HG03439 (cell line): Measurements from ENCODE around the gene WDR17.

Experiments
- ATAC-seq: cut with Tn5 transposase; IDR thresholded peaks from one replicate; pipeline ENCODE4 v1.9.1; 2021; ENCODE audit warnings: mild to moderate bottlenecking, moderate library complexity; ENCODE audit not compliant: unreplicated experiment

WDR17 gene

DNA sequence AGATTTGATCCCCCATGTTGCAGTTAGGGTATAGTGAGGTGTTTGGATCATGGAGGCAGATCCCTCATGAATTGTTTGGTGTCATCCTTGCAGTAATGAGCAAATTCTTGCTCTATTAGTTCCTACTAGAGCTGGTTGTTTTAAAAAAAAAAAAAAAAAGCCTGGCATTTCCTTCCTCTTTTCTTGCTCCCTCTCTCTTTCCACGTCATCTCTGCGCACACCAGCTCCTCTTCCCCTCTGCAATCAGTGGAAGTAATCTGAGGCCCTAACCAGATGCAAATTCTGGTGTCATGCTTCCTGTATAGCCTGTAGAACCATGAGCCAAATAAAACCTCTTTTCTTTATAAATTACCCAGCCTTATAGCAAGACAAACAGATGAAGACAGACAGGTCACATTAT lies 24.5 kb downstream of the WDR17 start:
- no peak for ATAC-seq

DNA sequence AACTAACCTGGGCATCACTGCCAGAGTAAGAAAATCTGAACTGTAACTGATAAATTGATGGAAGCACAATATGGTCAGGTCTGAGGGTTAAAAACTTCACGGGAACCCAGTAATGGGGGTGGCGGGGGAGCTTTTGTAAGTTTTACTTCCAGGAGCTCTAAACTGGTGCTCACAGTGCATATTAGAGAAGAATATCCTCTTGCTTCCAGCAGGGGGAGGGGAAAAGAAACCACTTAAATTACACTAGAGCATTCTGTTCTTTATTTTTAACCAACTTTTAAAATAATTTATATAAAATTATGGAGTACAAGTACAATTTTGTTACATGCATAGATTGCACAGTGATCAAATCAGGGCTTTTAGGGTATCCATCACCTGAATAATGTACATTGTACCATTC lies 33.7 kb downstream of the WDR17 start:
- no peak for ATAC-seq

DNA sequence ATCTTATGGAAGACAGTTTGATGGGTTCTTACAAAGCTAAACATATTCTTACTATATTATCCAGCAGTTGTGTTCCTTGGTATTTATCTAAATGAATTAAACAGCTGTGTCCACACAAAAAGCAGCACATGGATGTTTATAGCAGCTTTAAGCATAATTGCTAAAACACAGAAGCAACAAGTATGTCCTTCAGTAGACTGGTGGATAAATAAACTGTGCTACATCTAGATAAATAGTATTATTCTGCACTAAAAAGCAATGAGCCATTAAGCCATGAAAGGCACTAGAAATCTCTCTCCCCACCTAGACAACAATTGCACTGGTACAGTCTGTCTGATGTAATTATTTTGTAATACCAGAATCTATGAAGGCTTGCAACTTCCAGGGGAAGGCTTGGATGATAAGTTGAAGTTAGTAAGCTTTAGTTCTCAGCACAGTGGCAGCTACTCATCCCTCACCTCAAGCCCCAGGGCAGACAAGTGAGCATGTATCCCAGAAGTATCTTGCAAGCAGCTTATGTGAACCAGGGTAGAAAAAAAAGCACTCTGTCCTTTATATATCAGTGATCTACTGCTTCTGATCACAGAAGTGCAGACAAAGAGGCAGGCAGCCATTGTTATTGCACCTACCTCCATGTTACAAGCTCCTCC lies 36.9 kb downstream of the WDR17 start:
- ATAC-seq, result no peak

DNA sequence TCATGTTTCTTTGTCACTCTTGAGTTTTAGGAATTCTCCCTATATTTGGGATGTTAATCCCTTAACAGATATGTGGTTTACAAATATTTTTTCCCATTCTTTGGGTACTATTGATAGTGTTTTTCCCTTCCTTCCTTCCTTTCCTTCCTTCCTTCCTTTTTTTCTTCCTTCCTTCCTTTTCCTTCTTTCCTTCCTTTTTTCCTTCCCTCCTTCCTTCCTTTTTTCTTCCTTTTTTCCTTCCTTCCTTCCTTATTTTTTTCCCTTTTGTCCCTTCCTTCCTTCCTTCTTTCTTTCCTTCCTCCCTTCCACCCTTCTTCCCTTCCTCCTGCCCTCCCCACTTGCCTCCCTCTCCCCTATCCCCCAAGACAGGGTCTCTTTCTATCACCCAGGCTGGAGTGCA lies 42.1 kb downstream of the WDR17 start:
- no peak for ATAC-seq

DNA sequence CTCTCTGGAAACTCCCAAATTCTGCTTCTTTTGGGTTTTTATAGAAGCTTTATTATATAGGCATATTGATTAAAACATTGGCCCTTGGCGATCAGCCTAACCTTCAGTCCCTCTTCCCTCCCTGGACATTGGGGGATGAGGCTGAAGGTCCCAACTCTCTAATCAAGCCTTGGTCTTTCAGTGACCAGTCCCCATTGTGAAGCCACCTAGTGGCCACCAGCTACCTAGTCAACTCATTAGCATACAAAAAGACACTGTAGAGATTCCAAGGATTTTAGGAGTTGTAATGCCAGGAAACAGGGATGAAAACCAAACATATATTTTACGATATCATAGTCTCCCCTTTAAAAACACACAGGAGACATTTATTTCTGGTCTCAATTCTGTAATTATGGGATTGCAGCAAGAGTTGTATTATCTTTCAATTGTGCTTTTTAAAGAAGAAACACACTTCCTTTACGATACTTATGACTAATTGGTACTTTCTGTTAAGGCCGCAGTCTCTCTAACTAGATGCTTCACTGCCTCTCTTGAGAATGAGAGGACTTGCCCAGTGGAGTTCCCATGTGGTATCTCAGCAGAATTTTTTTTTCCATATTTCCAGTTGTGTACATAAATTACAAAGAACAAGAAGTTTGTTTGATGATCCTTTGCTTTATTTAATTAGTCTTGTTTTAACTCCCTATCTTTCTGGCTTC lies 58.2 kb downstream of the WDR17 start:
- peak; percentile 100 for ATAC-seq

DNA sequence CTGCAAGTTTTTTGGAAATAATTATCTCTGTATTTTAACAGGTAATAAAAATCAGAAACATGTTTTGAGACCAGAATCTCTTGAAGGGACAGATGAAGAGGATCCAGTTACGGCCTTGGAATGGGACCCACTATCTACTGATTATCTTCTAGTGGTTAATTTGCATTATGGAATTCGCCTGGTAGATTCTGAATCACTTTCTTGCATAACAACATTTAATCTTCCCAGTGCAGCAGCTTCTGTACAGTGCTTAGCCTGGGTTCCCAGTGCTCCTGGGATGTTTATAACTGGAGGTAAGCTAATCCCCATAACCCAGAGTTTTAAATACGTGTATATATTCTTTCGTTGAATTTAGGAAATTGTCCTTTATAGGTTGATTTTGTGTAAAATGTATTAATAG lies 59.4 kb downstream of the WDR17 start:
- no peak for ATAC-seq

DNA sequence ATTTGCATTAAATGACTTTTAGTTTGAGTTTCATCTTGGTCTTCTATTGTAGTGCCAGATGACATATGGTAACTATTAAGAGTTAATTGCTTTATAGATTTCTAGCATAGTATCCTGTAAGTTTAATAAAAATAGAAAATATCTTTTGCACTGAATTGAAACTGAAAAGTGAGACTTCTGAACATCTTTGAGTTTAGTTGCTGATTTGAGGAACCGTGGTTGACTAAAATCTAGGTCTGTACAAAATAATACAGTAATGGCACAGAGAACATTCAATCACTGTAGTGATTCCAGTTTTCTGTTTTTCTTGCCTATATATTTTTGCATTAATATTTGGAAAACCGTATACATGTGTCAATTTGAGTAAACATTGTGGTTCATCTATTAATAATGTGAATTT lies 69.0 kb downstream of the WDR17 start:
- ATAC-seq, result no peak

DNA sequence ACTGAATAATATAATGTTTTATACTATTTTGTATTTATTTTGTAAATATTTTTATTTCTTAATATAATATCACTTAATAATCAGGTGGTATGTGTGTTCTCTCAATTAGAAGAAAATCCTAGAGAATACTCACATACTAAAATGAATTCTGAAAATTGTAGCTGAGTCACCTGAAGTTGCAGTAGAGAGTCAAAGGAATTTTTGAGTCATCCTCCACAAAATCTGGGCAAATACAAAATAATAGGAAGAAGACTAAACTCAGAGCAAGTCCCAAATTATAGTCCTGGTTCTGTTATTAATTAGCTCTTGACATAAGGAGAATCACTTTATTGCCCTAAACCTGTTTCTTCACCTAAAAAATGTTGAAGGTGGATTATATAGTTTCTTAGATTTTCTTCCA lies 72.0 kb downstream of the WDR17 start:
- ATAC-seq, result no peak

DNA sequence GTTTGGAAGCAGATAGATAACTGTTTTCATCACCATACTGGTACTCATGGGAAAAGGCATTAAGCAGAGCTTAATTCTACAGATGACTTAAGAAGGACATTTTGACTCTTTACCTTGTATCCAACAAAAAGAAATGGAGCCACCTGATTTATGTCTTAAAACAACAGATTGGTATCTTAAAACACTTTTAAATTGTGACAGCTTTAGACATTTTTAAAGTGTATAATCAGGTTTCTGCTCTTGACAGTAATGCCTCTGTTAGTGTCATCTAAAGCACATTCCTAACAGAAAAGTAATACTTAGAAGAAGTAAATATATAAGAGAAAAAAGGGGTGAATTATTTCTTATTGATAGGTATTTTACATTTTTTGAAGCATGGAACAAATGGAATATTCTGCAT lies 73.9 kb downstream of the WDR17 start:
- no peak for ATAC-seq

DNA sequence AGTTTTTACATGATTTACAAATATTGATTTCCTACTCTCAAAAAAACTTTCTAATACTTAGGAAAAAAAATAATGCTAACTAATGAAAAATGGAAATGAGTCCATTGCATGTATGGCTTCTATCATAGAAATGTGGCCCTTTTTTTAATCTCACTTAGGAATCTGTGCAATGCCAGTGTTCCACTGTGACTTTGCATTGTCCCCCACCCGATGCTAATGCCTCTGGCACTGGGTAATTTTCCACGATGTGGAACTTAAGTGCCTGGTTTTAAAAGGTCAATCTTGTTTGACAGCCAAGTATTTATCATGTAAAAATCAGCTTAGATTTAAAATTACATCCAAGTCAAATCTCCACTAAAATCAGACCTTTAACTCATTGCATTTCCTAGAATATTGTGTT lies 76.6 kb downstream of the WDR17 start:
- no peak for ATAC-seq

DNA sequence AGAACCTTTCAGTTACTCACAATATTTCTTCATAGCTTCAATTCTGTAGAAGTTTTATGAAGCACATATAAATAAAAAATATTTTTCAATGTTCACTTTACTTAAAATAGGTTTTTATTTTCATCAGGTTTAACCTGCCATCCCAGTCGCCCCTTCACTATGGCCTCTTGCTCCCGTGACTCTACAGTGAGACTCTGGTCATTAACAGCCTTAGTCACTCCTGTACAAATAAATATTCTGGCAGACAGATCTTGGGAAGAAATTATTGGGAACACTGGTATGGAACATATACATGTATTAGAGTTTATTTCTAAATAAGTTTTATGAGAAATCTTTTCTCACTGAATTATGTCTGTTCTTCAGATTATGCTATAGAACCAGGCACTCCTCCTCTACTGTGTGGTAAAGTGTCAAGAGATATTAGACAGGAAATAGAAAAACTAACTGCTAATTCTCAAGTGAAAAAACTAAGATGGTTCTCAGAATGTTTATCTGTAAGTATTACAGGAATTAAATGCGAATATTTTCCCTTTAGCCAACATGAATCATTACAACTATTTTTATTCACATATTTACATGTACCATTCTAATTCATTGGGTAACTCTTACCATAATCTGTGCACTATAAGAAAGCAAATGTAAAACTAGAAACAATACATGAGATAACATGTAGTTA lies 84.2 kb downstream of the WDR17 start:
- no peak for ATAC-seq

DNA sequence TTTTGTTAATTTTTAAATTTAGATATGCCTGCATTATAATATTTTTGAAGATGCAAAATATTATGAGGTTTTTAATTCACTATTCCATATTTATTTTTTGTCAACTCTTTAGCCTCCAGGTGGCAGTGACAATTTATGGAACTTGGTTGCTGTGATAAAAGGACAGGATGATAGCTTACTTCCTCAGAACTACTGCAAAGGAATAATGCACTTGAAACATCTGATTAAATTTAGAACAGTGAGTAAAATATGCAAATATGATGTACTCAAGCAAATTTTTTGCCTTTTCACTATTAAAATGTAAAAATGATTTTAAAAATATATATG lies 84.7 kb downstream of the WDR17 start:
- no peak for ATAC-seq

DNA sequence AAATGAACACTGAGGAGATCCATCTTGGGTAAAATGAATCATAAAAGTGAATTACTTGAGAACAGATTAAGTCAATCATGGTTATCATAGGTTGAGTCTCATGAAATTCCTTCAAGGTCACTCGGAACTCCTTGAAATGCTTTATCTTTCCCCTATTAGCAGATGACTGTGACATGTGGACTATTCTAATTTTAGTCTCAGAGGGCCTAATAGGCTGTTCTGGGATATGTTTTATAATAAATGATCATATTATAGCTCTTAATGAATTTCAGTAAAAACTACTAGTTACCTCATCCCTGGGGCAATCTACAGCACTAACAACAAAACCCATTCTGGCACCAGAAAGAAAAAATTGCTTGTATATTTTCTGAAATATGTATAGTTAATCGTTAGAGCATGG lies 85.1 kb downstream of the WDR17 start:
- no peak for ATAC-seq

DNA sequence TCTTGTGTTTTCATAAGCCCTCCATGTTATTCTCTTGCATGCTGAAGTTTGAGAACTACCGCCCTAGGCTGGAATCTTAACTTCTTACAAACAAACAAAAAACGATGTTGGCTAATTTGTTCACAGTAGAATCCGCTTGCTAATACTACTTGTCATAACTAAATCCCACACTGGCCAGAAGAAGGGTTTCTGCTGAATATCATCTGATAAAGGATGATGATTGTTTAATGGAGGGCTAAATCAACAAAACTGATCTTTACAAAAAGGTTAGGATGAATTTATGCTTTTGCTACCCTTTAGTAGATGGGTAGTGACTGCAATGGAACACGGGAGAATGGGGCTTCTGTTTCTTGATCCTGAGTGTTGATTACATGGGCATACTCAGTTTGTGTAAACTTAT lies 87.5 kb downstream of the WDR17 start:
- ATAC-seq, result no peak

DNA sequence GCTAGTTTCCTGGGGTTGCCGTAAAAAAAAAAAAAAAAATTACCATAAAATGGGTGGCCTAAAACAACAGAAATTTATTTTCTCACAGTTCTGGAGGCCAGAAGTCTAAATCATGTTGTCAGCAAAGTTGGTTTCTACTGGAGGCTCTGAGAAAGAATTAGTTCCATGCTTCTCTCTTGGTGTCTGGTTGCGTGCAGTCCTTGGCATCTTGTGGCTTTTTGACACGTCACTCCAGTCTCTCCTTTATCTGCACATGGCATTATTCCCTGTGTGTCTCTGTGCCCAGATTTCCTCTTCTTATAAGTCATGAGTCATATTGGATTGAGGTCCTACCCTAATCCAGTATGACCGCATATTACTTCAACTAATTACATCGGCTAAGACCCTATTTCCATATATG lies 91.0 kb downstream of the WDR17 start:
- ATAC-seq, result no peak

DNA sequence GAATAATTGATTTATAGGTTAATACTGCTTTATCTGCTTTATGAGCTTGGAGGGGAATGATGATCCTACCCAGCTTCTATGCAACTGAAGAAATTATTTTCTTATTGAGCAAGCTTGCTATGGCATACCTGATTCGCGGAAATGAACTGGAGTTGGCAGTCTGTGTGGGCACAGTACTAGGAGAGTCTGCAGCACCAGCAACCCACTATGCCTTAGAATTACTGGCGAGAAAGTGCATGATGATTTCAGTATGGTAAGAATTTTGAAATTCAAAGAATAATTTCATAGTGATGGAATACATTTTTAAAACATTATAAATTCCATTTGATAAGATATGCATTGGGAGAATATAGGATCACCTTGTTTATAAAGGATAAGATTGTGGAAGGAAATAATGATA lies 97.4 kb downstream of the WDR17 start:
- ATAC-seq, result no peak

DNA sequence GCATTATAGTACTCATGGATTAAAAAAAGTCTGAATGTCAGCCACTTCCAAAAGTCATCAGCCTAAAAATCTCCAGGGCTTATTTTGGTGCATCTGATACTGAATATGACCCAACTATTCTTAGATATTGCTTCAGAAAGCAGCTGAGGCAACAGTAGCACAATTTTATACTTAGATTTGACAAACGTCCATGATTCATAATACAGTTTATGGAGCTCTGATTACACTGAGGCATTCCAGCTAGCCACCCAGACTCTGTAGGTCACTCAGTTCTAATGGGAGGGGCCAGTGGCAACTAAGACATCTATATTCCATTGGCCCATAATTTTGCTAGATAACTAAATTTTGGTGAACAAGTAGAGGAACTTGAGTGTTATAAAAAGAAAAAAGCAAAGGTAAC lies 119.4 kb downstream of the WDR17 start:
- ATAC-seq, result no peak

DNA sequence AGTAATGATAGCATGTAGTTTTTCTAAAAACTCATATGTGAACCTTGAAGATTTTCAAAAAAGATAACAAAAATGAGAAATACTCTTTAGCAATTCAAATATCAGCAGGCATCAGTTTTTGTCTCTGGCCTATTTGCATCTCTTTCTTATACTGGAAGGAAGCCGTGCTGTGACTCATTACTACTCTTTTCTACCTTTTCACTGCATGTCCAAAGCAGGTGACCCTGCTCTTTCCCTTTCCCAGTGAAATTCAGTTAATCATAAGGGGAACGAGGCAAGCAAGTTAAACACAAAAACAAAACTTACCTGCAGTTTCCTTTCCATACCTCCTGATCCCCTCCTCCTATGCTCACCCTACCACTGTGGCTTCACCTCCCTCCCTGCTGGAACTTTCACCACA lies 120.4 kb downstream of the WDR17 start:
- ATAC-seq, result no peak

DNA sequence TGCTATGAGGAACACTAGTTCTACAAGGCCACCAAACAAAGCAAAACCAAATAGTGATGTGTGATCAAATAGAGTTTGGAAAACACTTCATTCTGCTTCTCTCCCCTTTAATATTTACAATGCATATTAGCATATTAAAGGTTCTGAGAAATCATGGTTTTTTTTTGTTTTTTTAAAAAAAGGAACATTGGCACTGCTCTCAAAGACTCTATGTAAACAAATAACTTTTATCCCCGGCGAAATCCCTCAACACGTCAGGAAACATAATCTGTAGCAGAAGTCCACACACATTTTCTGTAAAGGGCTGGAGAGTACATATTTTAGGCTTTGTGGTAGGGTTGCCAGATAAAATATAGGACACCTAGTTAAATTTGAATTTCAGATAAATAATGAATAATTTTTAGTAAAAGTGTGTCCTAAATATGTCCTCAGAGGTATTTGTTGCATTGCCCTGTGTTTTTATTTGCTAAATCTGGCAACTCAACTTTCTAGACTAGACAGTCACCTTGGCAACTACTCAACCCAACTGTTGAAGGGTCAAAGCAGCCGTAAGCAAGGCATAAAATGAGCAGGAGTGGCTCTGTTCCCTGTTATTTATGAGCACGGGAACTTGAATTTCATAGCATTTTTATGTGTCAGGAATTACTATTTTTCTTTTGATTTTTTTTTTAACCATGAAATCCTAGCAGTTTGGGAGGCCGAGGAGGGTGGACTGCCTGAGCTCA lies 121.2 kb downstream of the WDR17 start:
- no peak for ATAC-seq

DNA sequence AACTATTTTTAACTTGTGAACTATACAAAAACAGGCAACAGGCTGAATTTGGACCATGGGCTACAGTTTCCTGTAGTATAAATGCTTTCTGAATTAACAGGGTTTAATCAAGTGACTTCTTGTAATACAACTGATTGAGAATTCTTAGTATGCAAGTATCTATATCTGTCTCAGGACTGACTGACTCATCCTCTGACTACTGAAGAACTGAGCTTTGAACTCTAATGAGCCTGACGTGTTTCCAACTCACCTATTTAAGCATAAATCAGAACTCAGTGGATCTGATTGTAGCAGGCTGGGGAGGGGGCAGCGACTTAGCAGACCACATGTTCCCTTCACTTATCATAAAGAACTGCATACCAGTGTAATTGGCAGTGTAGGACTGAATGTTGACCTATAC lies 122.0 kb downstream of the WDR17 start:
- peak; percentile 45 for ATAC-seq

DNA sequence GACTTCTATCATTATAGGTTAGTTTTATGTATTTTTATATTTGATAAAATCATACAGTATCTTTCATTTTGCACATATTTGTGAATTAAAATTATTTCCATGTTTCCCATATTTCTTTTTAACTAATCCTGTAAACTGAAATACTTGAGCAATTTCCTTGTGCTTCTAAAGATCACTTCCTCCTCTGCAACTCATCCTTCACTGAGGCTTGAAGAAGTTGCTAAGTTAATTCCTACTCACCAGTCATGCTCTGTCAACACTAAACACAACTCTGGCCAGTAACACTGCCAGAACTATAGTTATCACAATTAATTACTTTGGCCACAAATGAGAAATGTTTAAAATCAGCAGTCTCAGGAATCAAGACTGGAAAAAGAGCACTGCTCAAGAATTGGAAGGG lies 123.0 kb downstream of the WDR17 start:
- no peak for ATAC-seq
